Smooth muscle cell of the pulmonary artery (primary cell): ENCODE results near the gene GZF1. TPM values are rescaled to one million over a fixed set of nuclear protein-coding genes. Genes with fewer than 3 reads are reported as not detected.

Source experiments
- total RNA-seq: library from RNA; depleted of rRNA; stranded (reverse); fragments of >200 nt; gene quantifications from 2 replicates; pipeline ENCODE4 v1.2.3, GENCODE V29; 2014

The GZF1 gene
- 32.5 and 32.7 TPM in 2 replicates for total RNA-seq

DNA sequence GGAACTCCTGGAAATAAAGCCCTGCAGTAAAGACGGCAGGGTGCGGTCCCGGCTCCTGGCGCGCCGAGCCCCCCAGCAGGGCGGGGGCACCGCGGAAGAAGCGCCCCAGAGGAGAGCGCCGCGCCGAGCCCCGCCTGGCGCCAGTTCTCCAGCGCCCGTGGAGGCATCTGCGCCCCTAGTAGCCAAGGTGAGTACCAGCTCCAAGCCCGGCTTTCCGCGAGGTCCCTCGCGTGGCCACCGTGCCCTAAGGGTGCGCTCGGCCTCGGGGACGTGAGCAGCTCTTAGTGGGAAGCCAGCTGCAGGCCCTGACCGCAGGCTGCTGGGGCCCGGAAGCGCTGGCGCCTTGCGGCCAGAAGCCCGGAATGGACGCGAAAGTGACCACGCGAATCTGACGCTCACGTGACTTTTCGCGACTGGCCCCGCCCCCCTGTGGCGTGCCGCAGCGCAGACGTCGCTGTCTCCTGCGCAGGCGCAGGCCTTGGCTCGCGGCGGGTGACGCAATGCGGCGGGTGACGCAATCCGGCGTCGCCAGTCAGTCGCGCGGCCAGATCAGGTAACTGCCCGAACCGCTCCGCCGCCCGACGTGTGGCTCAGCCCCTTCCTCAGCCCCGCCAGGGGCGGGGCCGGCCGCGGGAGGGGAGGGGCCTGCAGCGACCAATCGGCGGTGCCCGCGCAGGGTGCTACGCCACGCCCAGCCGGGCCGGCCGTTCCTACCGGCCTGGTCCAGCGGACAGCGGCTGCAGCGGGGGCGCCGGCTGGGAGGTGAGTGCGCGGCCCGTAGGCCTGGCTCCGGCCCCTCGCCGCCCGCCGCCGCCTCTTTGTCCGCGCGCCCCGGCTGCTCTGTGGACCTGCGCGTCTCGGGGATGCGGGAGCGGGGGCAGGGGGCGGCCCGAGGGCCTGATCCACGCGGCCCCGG is at the start of gene GZF1:
TSS of gene GZF1 (plus strand) at position 707 of the 916 bp plus-strand sequence. CDS start 2,202 bp downstream, outside the sequence.

DNA sequence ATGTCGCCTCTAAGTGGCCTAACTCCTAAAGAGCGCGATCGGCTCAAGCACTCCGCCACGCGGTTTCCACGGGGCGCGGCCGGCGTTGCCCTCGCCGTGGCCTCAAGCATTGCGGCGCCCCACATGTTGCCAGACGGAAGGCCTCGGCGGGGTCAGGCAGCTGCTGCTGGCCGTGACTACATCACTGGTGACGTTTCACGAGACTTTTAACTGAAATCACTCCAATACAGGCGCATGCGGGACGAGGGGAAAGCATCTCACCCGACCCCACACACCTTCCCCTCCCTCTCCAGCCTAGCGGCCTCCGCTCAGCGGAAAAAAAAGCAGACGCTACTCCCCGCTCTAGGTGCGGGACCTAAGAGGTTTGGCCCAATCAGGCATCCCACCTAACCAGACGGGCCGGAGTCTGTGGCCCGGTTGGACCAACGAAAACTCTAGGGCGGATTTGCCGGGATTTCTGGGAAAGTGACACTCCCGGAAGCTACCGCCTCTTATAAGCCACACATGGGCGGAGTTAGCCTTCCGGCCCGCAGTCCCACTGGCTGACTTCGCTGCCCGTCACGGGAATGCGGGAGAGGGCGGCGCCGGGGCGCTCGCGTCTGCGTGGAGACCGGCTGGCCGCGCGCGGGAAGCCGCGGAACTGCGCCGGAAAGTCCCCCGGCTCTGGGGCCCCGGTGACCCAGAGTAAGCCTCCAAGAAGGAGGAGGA is 11.6 kb upstream of the GZF1 start, which contains the start of gene NXT1:
TSS of gene NXT1 (plus strand) at position 596 of the 708 bp plus-strand sequence. CDS start 3,251 bp downstream, outside the sequence.

DNA sequence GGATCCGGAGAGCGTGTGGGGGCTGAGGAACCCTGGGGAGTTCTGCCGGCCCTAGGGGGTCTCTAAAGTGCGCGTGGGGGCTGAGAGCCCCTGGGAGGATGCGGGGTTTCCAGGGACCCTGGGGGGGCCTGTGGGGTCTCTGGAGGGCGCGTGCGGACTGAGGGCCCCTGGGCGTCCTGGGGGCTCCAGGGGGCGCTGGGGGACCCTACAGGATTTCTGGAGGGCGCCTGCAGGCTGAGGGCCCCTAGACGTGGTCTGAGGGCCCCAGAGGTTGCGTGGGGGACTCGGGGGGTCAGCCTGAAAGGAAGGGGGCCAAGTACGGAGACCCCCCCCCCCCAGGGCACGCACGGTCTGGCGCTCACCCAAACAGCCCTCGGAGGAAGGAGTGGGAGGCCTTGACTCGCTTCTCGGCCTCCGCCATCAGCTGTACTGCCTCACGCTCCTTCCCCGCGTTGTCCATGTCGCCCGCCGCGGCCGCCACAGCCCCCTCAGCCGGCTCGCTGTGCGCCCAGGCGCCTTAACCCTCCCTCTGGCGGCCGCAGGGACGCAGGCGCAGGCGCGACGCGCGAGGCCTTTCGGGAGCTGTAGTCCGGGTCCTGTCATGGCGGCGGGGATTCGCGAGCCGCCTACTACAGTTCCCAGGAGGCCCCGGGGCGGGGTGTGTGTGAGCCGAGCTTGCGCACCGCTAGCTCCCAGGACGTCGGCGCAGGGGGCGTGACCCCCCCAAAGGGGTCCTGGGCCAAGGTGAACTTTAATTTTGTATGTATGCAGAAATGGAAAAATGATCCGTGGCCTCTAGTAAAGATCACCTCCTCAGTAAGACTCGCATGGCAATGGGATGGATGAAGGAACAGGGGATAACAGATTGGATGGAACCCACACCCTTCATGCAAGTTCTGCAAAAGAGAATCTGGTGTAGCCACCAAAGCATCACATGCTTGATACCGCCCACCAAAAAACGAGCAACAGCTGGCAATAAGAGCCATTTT is 59.3 kb downstream of the GZF1 start, which contains the start of gene NAPB:
TSS of gene NAPB (minus strand) at position 546 of the 989 bp plus-strand sequence. CDS start at position 460, 86 bp downstream.

Other genes starting within 250 kb of the GZF1 start
- 11.5 and 21.1 TPM in 2 replicates for gene NXT1, start 11.4 kb upstream of the GZF1 start, total RNA-seq
- gene NAPB, start 59.3 kb downstream of the GZF1 start, total RNA-seq: 10.8 and 11.7 TPM in 2 replicates
- not detected in 2 replicates for gene CSTL1, start 77.5 kb downstream of the GZF1 start, total RNA-seq
- not detected in 2 replicates for gene CST11, start 90.7 kb downstream of the GZF1 start, total RNA-seq
- gene CST8, start 128.9 kb downstream of the GZF1 start, total RNA-seq: not detected in 2 replicates
- gene CST9L, start 206.3 kb downstream of the GZF1 start, total RNA-seq: not detected in 2 replicates
- gene CST9, start 243.7 kb downstream of the GZF1 start, total RNA-seq: not detected in 2 replicates